Adrenal gland (tissue), 12 donors: ENCODE measurements around the gene NPBWR2. TPM values are rescaled to one million over a fixed set of nuclear protein-coding genes. Genes with fewer than 3 reads are reported as not detected.
A peak's percentile ranks its signal among the peaks of the same experiment; 100 is the strongest.

Source experiments
- DNase-seq, 7 donors: peaks; one replicate each; pipeline ENCODE4 v3.0.0-alpha.2; 2019 to 2020
- H3K27ac ChIP-seq, 5 donors: fragments of 200-600 bp; sonication (generic) in 4 of 5; 1 replicate in 3 of 5; 2 replicates in 2 of 5; pipeline versions ENCODE4 v1.5.1 to v1.8.0; 2016 to 2020; ENCODE audit warnings: mild to moderate bottlenecking in 1 of 5
- H3K27me3 ChIP-seq: fragments of 200-600 bp; 2 replicates; pipeline ENCODE4 v1.8.0; 2021
- H3K36me3 ChIP-seq, 2 donors: fragments of 200-600 bp; replicated peaks in 1 of 2; 1 replicate in 1 of 2; 2 replicates in 1 of 2; pipeline versions ENCODE4 v1.5.1 to v1.8.0; 2018 to 2022
- H3K4me1 ChIP-seq, 2 donors: fragments of 200-600 bp; replicated peaks in 1 of 2; 1 replicate in 1 of 2; 2 replicates in 1 of 2; pipeline versions ENCODE4 v1.5.1 to v1.8.0; 2018 to 2021
- H3K4me3 ChIP-seq, 4 donors: fragments of 200-600 bp; sonication (generic) in 3 of 4; one replicate each; pipeline ENCODE4 v1.5.1; 2016 to 2018
- H3K9me3 ChIP-seq, 3 donors: fragments of 200-600 bp; sonication (generic) in 1 of 3; replicated peaks in 1 of 3; 1 replicate in 2 of 3; 2 replicates in 1 of 3; pipeline versions ENCODE4 v1.5.1 to v1.8.0; 2016 to 2021
- CTCF ChIP-seq, 6 experiments: fragments of 450-650 bp in 4 of 6; fragments of 200-600 bp in 2 of 6; sonication (generic) in 1 of 6; IDR thresholded peaks; 1 replicate in 5 of 6; 2 replicates in 1 of 6; pipeline versions ENCODE4 v1.5.1 to v1.8.0; 2016 to 2021; ENCODE audit warnings: antibody characterized with exemption in 6 of 6, mild to moderate bottlenecking in 2 of 6, moderate library complexity in 1 of 6
- POLR2A ChIP-seq, 2 donors: fragments of 450-650 bp; IDR thresholded peaks; one replicate each; pipeline ENCODE4 v1.6.1; 2017; ENCODE audit warnings: antibody characterized with exemption in 2 of 2, mild to moderate bottlenecking in 2 of 2, moderate library complexity in 1 of 2
- WGBS, 4 donors: extraction: QIAGEN DNeasy Blood & Tissue Kit in 2 of 4; methylation state at CpG; one replicate each; pipeline versions ENCODE4 v1.1.5 to v1.1.7; 2013 to 2017; 5-methylcytosine and 5-hydroxymethylcytosine counted together
- intact Hi-C, 2 donors: fragments of 100-400 bp; cut with DNase I; formaldehyde crosslinking; loops; one replicate each; pipeline versions ENCODE4 v1.14.1 to v1.15.0; 2022 to 2023
- polyA plus RNA-seq, 3 donors: library from polyadenylated mRNA; stranded (reverse); fragments of 200-250 nt in 2 of 3; fragments of 350-450 nt in 1 of 3; fragmentation: Illumina TruSeq in 1 of 3; extraction: RNeasy Lipid Tissue Mini Kit (QIAGEN cat#74804) in 1 of 3; gene quantifications; one replicate each; pipeline ENCODE4 v1.2.3, GENCODE V29; 2013 to 2014
- total RNA-seq, 9 donors: library from RNA; depleted of rRNA in 4 of 9; stranded (reverse); fragments of >200 nt in 4 of 9; fragments of 120-200 nt in 1 of 9; fragmentation: NEBNext Ultra II Directional in 1 of 9; extraction: Animal tissue kit (Norgen Biotek cat#: 25700) in 1 of 9; gene quantifications; one replicate each; pipeline versions ENCODE4 v1.1.0 to v1.2.4, GENCODE V29; 2013 to 2023
- donor health status: healthy with polysubstance abuse.
- donor health status: Bipolar disorder and iron deficiency.
- donor health status: DM: yes; HTN: yes; CAD: no.
- donor health status: DM: no; HTN: no; CAD: no.
- donor health status: DM: no; HTN: no; CAD: no.
- donor health status: DM: yes; HTN: yes; CAD: no.

Gene NPBWR2
- total and polyA plus RNA-seq, 12 donors, result 0.18 to 0.42 (median 0.33) TPM; not detected in 8

DNA sequence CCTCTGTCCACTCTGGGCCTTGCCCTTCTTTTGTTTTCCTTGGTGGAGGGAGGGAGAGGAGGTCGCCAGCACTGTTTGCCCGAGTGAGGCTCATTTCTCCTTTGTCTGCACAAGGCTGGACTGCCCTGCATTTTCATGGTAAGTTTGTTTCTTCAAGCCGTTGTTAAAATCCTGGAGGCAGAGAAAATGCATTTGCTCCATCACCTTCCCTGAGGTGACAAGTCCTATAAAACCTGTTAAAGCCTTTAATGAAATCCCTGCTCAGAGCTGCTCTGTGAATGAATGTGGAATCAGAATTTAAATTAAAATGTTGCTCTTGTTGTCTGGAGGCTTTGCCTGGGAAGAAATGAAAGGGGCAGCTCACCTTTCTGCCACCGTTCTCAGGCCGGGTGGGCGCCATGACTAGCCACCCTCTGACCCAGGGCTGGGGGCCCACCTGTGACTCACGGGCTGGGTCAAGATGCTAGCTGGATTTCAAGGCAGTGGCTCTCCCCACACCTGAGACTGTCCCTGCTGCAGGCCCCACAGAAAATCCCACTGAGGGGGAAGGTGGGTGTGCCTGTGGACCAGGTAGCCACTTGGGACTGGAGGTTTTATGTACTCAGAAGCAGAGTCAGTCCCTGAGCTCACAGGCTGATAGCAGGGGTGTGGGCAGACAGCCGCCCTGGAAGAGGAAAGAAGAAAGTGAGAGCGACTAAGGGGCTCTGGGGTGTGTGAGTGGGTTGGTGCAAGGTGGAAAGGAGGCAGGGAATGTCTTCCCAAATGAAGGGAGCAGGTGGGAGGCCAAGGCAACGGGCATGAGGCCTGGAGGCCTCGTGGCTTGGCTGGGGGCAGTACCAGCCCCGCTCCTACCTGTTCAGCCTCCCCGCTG, 32.9 kb upstream of the NPBWR2 start:
- intact Hi-C loops, result no loop called here
- Histone ChIP-seq H3K4me1 (no peaks in the 10 kb centered on the region), H3K27ac (no peak overlapping the region), H3K4me3 (no peak overlapping the region), H3K36me3 (no peaks in the 10 kb centered on the region), H3K9me3 (no peaks in the 10 kb centered on the region), H3K27me3 (no peaks in the 10 kb centered on the region)
- no peak for TF ChIP-seq POLR2A (IDR thresholded peaks at IDR 0.05)
- no peak for TF ChIP-seq CTCF (IDR thresholded peaks at IDR 0.05)
- DNase-seq, result peak in 3 of 7 donors; percentile 4 to 41 (median 11)
- WGBS, 4 donors, result 83 to 91% (median 85%) methylated on average over 13 of the region's 13 CpGs

- Histone ChIP-seq H3K27ac (no peak overlapping the region), H3K27me3 (no peaks in the 10 kb centered on the region), H3K9me3 (no peaks in the 10 kb centered on the region), H3K36me3 (no peaks in the 10 kb centered on the region), H3K4me3 (no peak overlapping the region), H3K4me1 (no peaks in the 10 kb centered on the region)
- TF ChIP-seq POLR2A (IDR thresholded peaks at IDR 0.05) (no peak), CTCF (IDR thresholded peaks at IDR 0.05) (no peak)
- DNase-seq, result peak in 2 of 7 donors; percentile 6 to 16
- 84 to 87% (median 86%) methylated on average over 13 to 21 of the region's 21 CpGs for WGBS, 4 donors
- intact Hi-C loops, result no loop called here
Measured at GRCh38 chr20:64139199-64140060, 32.1 kb upstream of the NPBWR2 start.

GRCh38 chr20:64138276-64138815, 31.0 kb upstream of the NPBWR2 start:
- Histone ChIP-seq H3K27ac (no peak overlapping the region), H3K27me3 (no peaks in the 10 kb centered on the region), H3K36me3 (no peaks in the 10 kb centered on the region), H3K9me3 (no peaks in the 10 kb centered on the region), H3K4me3 (no peak overlapping the region), H3K4me1 (no peaks in the 10 kb centered on the region)
- 83 to 89% (median 88%) methylated on average over 14 to 18 of the region's 18 CpGs for WGBS, 4 donors
- TF ChIP-seq CTCF (IDR thresholded peaks at IDR 0.05) (no peak), POLR2A (IDR thresholded peaks at IDR 0.05) (no peak)
- intact Hi-C loops, result no loop called here
- peak in 2 of 7 donors; percentile 4 to 6 for DNase-seq

DNA sequence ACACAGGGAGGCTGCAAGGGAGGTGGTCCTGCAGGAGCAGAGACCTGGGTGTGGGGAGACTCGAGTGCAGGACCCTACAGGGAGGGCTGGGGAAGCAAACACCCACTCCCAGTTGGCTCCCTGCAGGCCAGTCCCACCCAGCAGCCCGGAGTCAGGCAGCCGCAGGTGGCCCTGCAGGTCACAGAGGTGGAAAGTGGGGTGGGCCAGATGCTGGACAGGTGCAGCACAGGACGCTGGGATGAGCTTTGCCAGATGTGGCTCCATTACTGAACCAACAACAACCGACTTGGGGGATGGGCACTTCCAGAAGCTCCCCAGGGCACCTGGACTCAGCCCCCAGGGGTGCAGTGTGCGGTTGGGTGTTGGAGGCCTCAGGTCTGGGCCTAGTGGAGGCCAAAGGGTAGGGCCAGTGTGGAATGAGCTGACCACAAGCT, 30.2 kb upstream of the NPBWR2 start:
- Histone ChIP-seq H3K27ac (no peak overlapping the region), H3K4me1 (no peaks in the 10 kb centered on the region), H3K9me3 (no peaks in the 10 kb centered on the region), H3K27me3 (no peaks in the 10 kb centered on the region), H3K4me3 (no peak overlapping the region), H3K36me3 (no peaks in the 10 kb centered on the region)
- DNase-seq, result peak in 2 of 7 donors; percentile 10
- TF ChIP-seq CTCF (IDR thresholded peaks at IDR 0.05), result no peak
- TF ChIP-seq POLR2A (IDR thresholded peaks at IDR 0.05), result no peak
- intact Hi-C loops, result no loop called here
- 83 to 91% (median 85%) methylated on average over 1 to 6 of the region's 6 CpGs for WGBS, 4 donors
